CD14-positive monocyte (primary cell): ENCODE results near the gene MFN2. TPM values are rescaled to one million over a fixed set of nuclear protein-coding genes. Genes with fewer than 3 reads are reported as not detected.
"Not testable (repeated sequence)": the region's sequence is repeated elsewhere in the genome, so short reads cannot be mapped to it uniquely, and the experiment has no call there.

Experiments used
- DNase-seq, 3 donors: peaks; one replicate each; pipeline ENCODE4 v3.0.0-alpha.2; 2011 to 2022
- H2AFZ ChIP-seq: 2 replicates; pipeline ENCODE4 v1.6.0; 2012; ENCODE audit warnings: mild to moderate bottlenecking, low read depth, low read length, inconsistent platforms; ENCODE audit not compliant: insufficient read depth, poor library complexity, severe bottlenecking
- H3K27ac ChIP-seq, 2 donors: 1 replicate in 1 of 2; 2 replicates in 1 of 2; pipeline ENCODE4 v1.5.1; 2012 to 2013; ENCODE audit warnings: low read length in 2 of 2, control low read depth in 1 of 2, inconsistent platforms in 1 of 2, low read depth in 1 of 2, mild to moderate bottlenecking in 1 of 2
- H3K27me3 ChIP-seq, 2 donors: one replicate each; pipeline versions ENCODE4 v1.6.0 to v1.6.1; 2011 to 2013; ENCODE audit warnings: low read length in 2 of 2; ENCODE audit not compliant: control insufficient read depth in 2 of 2, insufficient read depth in 2 of 2
- H3K36me3 ChIP-seq, 2 donors: replicated peaks in 1 of 2; 1 replicate in 1 of 2; 2 replicates in 1 of 2; pipeline versions ENCODE4 v1.5.1 to v1.6.1; 2012 to 2013; ENCODE audit warnings: low read length in 2 of 2, control low read depth in 1 of 2, inconsistent platforms in 1 of 2, mild to moderate bottlenecking in 1 of 2; ENCODE audit not compliant: insufficient read depth in 2 of 2, control insufficient read depth in 1 of 2
- H3K4me1 ChIP-seq, 2 donors: 1 replicate in 1 of 2; 2 replicates in 1 of 2; pipeline versions ENCODE4 v1.5.1 to v1.6.1; 2012 to 2013; ENCODE audit warnings: low read length in 2 of 2, control low read depth in 1 of 2, inconsistent platforms in 1 of 2, mild to moderate bottlenecking in 1 of 2, moderate library complexity in 1 of 2; ENCODE audit not compliant: insufficient read depth in 2 of 2, control insufficient read depth in 1 of 2
- H3K4me2 ChIP-seq: replicated peaks from 2 replicates; pipeline ENCODE3; 2012; ENCODE audit warnings: low read length, moderate library complexity, mild to moderate bottlenecking; ENCODE audit not compliant: poor library complexity, severe bottlenecking; ENCODE audit errors: extremely low read depth
- H3K4me3 ChIP-seq, 3 experiments: fragments of 200-600 bp in 1 of 3; sonication (generic) in 1 of 3; replicated peaks in 1 of 3; 1 replicate in 2 of 3; 2 replicates in 1 of 3; pipeline ENCODE4 v1.5.1; 2011 to 2013; ENCODE audit warnings: low read length in 3 of 3, mild to moderate bottlenecking in 3 of 3, control low read depth in 2 of 3, low read depth in 2 of 3, inconsistent platforms in 1 of 3, moderate library complexity in 1 of 3
- H3K79me2 ChIP-seq: 2 replicates; pipeline ENCODE4 v1.6.0; 2012; ENCODE audit warnings: mild to moderate bottlenecking, control low read depth, inconsistent platforms, low read length, moderate library complexity; ENCODE audit not compliant: insufficient read depth
- H3K9ac ChIP-seq: 2 replicates; pipeline ENCODE4 v1.6.0; 2017; ENCODE audit warnings: low read length, mild to moderate bottlenecking; ENCODE audit not compliant: insufficient read depth, poor library complexity, severe bottlenecking
- H3K9me3 ChIP-seq, 2 donors: replicated peaks in 1 of 2; 1 replicate in 1 of 2; 2 replicates in 1 of 2; pipeline versions ENCODE4 v1.5.1 to v1.6.1; 2012 to 2013; ENCODE audit warnings: low read length in 2 of 2, control low read depth in 1 of 2; ENCODE audit not compliant: control insufficient read depth in 1 of 2, insufficient read depth in 1 of 2
- H4K20me1 ChIP-seq: 2 replicates; pipeline ENCODE4 v1.6.0; 2012; ENCODE audit warnings: mild to moderate bottlenecking, low read length, control low read depth, moderate library complexity; ENCODE audit not compliant: insufficient read depth
- H3K27ac Mint-ChIP-seq, 7 donors: one replicate each; pipeline ENCODE4 v1.8.0; 2020; ENCODE audit warnings: mild to moderate bottlenecking in 7 of 7, mixed read lengths in 7 of 7, moderate library complexity in 6 of 7, inconsistent platforms in 2 of 7
- H3K27me3 Mint-ChIP-seq, 3 donors: one replicate each; pipeline ENCODE4 v1.8.0; 2021 to 2022; ENCODE audit warnings: low read depth in 3 of 3, mild to moderate bottlenecking in 3 of 3, mixed read lengths in 3 of 3, moderate library complexity in 3 of 3, inconsistent platforms in 1 of 3
- H3K36me3 Mint-ChIP-seq, 2 donors: one replicate each; pipeline ENCODE4 v1.8.0; 2020; ENCODE audit warnings: mixed read lengths in 2 of 2, inconsistent platforms in 1 of 2, mild to moderate bottlenecking in 1 of 2
- H3K4me1 Mint-ChIP-seq: one replicate; pipeline ENCODE4 v1.8.0; 2020; ENCODE audit warnings: mild to moderate bottlenecking, mixed read lengths
- H3K4me3 Mint-ChIP-seq, 2 donors: one replicate each; pipeline ENCODE4 v1.8.0; 2020; ENCODE audit warnings: mild to moderate bottlenecking in 2 of 2, mixed read lengths in 2 of 2, moderate library complexity in 1 of 2
- H3K9me3 Mint-ChIP-seq, 7 donors: one replicate each; pipeline ENCODE4 v1.8.0; 2020 to 2022; ENCODE audit warnings: mixed read lengths in 7 of 7, mild to moderate bottlenecking in 6 of 7, moderate library complexity in 6 of 7, inconsistent platforms in 2 of 7
- WGBS: methylation state at CpG from one replicate; pipeline ENCODE4 v1.1.5; 2013; ENCODE audit warnings: missing lambda C conversion rate; ENCODE audit not compliant: insufficient coverage; 5-methylcytosine and 5-hydroxymethylcytosine counted together
- intact Hi-C, 2 donors: fragments of 100-400 bp; cut with micrococcal nuclease; formaldehyde crosslinking; loops; one replicate each; pipeline versions ENCODE4 v1.15.0 to v1.15.1; 2023
- polyA plus RNA-seq, 3 donors: library from polyadenylated mRNA; depleted of rRNA in 1 of 3; unstranded in 2 of 3; stranded (reverse) in 1 of 3; fragments of 300-500 nt in 2 of 3; fragments of >200 nt in 1 of 3; fragmentation: Illumina TruSeq in 2 of 3; gene quantifications; 1 replicate in 2 of 3; 2 replicates in 1 of 3; pipeline ENCODE4 v1.2.3, GENCODE V29; 2012 to 2021
- TF ChIP-seq, protein P1 (sequence below): fragments of 200-600 bp; IDR thresholded peaks from one replicate; pipeline ENCODE4 v1.8.0; 2022; ENCODE audit warnings: antibody characterized with exemption, mild to moderate bottlenecking

Gene MFN2
- polyA plus RNA-seq, 3 donors = 26.3 to 35.8 (median 30.3) TPM

DNA sequence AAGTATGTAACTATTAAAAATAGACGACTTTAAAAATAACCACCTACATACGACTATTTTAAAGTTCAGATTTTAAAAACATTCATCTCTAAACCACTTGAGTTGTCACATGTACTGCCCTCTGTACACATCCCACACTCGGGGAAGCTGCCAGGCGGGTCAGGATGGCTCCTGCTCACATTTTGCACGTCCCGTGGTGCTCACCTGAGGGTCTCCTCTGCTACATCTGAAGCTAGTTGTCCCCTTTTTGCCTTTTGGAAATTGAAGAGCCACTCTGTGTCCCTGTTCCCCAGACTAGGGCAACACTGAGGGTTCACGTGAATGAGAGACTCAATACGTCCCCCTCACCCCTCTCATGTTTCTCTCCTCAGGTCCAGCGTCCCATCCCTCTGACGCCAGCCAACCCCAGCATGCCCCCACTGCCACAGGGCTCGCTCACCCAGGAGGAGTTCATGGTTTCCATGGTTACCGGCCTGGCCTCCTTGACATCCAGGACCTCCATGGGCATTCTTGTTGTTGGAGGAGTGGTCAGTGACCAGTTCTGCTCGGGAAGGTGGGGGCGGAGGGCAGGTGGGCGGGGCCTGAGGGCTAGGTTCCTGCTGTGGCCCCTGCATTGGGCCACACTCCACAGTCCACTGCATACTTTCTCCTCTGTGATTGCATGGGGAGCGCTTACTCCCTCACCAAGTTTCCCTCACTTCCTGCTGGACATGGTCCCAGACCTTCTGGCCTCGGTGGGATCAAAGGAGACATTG lies 26.1 kb downstream of the MFN2 start:
- peaks cover 84 to 91% of the 10 kb centered on the region in 2 donors for H3K36me3 ChIP-seq
- Mint-ChIP-seq H3K36me3 (peaks cover 94 to 98% of the 10 kb centered on the region in 2 donors), H3K27ac (peak overlapping the region in 3 of 7 donors; percentile 56 to 71 (median 61)), H3K4me3 (no peak overlapping the region), H3K9me3 (peaks cover 0 to 3% (median 0%) of the 10 kb centered on the region in 7 donors), H3K4me1 (no peaks in the 10 kb centered on the region), H3K27me3 (peaks cover 0 to 2% (median 2%) of the 10 kb centered on the region in 3 donors)
- no peaks in the 10 kb centered on the region for H3K79me2 ChIP-seq
- DNase-seq = no peak
- no peak overlapping the region for H2AFZ ChIP-seq
- H3K4me3 ChIP-seq = no peak overlapping the region
- 96% methylated on average over 7 of the region's 17 CpGs for WGBS
- H4K20me1 ChIP-seq = peaks cover 11% of the 10 kb centered on the region
- no peaks in the 10 kb centered on the region for H3K27me3 ChIP-seq
- H3K4me2 ChIP-seq = no peak overlapping the region
- TF ChIP-seq, protein P1, sequence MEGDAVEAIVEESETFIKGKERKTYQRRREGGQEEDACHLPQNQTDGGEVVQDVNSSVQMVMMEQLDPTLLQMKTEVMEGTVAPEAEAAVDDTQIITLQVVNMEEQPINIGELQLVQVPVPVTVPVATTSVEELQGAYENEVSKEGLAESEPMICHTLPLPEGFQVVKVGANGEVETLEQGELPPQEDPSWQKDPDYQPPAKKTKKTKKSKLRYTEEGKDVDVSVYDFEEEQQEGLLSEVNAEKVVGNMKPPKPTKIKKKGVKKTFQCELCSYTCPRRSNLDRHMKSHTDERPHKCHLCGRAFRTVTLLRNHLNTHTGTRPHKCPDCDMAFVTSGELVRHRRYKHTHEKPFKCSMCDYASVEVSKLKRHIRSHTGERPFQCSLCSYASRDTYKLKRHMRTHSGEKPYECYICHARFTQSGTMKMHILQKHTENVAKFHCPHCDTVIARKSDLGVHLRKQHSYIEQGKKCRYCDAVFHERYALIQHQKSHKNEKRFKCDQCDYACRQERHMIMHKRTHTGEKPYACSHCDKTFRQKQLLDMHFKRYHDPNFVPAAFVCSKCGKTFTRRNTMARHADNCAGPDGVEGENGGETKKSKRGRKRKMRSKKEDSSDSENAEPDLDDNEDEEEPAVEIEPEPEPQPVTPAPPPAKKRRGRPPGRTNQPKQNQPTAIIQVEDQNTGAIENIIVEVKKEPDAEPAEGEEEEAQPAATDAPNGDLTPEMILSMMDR = no peak
- intact Hi-C loops = no loop called here
- H3K9ac ChIP-seq = no peak overlapping the region
- H3K4me1 ChIP-seq = no peaks in the 10 kb centered on the region
- no peaks in the 10 kb centered on the region for H3K9me3 ChIP-seq
- H3K27ac ChIP-seq = peak overlapping the region in 1 of 2 donors; percentile 41

DNA sequence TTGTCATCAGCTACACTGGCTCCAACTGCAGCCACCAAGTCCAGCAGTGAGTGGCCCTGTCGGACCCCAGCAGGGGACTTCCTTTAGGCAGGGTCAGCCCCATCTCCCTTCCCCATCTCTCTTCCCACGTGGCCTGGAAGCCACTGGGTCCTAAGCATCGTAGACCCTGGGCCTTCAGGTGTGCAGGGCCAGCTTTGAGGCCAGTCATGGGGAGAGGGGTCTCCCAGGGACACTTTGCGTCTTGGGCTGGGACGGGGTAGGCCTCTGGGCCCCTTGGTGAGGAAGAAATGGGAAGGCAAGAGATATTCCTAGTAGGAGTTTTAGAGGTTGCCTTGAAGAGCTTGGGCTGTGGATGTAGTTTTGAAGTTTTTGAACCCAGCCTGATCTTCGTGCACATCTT lies 27.0 kb downstream of the MFN2 start:
- Mint-ChIP-seq H3K9me3 (peaks cover 0 to 3% (median 0%) of the 10 kb centered on the region in 7 donors), H3K4me3 (no peak overlapping the region), H3K4me1 (no peaks in the 10 kb centered on the region), H3K27ac (peak overlapping the region in 2 of 7 donors; percentile 8 to 18), H3K27me3 (peaks cover 0 to 2% (median 0%) of the 10 kb centered on the region in 3 donors), H3K36me3 (peaks cover 94 to 98% of the 10 kb centered on the region in 2 donors)
- H3K79me2 ChIP-seq = no peaks in the 10 kb centered on the region
- peaks cover 84 to 91% of the 10 kb centered on the region in 2 donors for H3K36me3 ChIP-seq
- H3K4me2 ChIP-seq = no peak overlapping the region
- H3K4me1 ChIP-seq = no peaks in the 10 kb centered on the region
- H3K27me3 ChIP-seq = no peaks in the 10 kb centered on the region
- TF ChIP-seq, protein P1 = no peak
- no peak overlapping the region for H2AFZ ChIP-seq
- DNase-seq = no peak
- peak overlapping the region in 1 of 2 donors; percentile 41 for H3K27ac ChIP-seq
- H3K9ac ChIP-seq = no peak overlapping the region
- intact Hi-C loops = no loop called here
- WGBS = 97% methylated on average over 3 of the region's 6 CpGs
- no peaks in the 10 kb centered on the region for H3K9me3 ChIP-seq
- peaks cover 7% of the 10 kb centered on the region for H4K20me1 ChIP-seq
- no peak overlapping the region for H3K4me3 ChIP-seq

DNA sequence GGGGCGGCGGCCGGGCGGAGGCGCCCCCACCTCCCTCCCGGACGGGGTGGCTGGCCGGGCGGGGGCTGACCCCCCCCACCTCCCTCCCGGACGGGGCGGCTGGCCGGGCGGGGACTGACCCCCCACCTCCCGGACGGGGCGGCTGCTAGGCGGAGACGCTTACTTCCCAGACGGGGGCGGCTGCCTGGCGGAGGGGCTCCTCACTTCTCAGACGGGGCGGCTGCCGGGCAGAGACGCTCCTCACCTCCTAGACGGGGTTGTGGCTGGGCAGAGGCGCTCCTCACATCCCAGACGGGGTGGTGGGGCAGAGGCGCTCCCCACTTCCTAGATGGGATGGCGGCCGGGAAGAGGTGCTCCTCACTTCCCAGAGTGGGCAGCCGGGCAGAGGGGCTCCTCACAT lies 28.1 kb downstream of the MFN2 start:
- H3K27ac Mint-ChIP-seq, H3K4me3 ChIP-seq, H3K4me2 ChIP-seq, H3K79me2 ChIP-seq, H3K4me1 ChIP-seq, H3K27me3 Mint-ChIP-seq, H3K4me3 Mint-ChIP-seq, H3K9ac ChIP-seq, H3K9me3 Mint-ChIP-seq, H3K9me3 ChIP-seq, H2AFZ ChIP-seq, H3K27me3 ChIP-seq, DNase-seq, H4K20me1 ChIP-seq, intact Hi-C loops, H3K4me1 Mint-ChIP-seq, H3K27ac ChIP-seq: not testable (repeated sequence)
- 80% methylated on average over 2 of the region's 33 CpGs for WGBS
- peaks cover 94 to 97% of the 10 kb centered on the region in 2 donors for H3K36me3 Mint-ChIP-seq
- peaks cover 84 to 91% of the 10 kb centered on the region in 2 donors for H3K36me3 ChIP-seq
